Adrenal gland (tissue), 12 donors: ENCODE results near the gene JPH3. TPM values are rescaled to one million over a fixed set of nuclear protein-coding genes. Genes with fewer than 3 reads are reported as not detected.

ENCODE experiments used
- DNase-seq, 7 donors: peaks; one replicate each; pipeline ENCODE4 v3.0.0-alpha.2; 2019 to 2020
- H3K27ac ChIP-seq, 5 donors: fragments of 200-600 bp; sonication (generic) in 4 of 5; 1 replicate in 3 of 5; 2 replicates in 2 of 5; pipeline versions ENCODE4 v1.5.1 to v1.8.0; 2016 to 2020; ENCODE audit warnings: mild to moderate bottlenecking in 1 of 5
- H3K27me3 ChIP-seq: fragments of 200-600 bp; 2 replicates; pipeline ENCODE4 v1.8.0; 2021
- H3K36me3 ChIP-seq, 2 donors: fragments of 200-600 bp; replicated peaks in 1 of 2; 1 replicate in 1 of 2; 2 replicates in 1 of 2; pipeline versions ENCODE4 v1.5.1 to v1.8.0; 2018 to 2022
- H3K4me1 ChIP-seq, 2 donors: fragments of 200-600 bp; replicated peaks in 1 of 2; 1 replicate in 1 of 2; 2 replicates in 1 of 2; pipeline versions ENCODE4 v1.5.1 to v1.8.0; 2018 to 2021
- H3K4me3 ChIP-seq, 4 donors: fragments of 200-600 bp; sonication (generic) in 3 of 4; one replicate each; pipeline ENCODE4 v1.5.1; 2016 to 2018
- H3K9me3 ChIP-seq, 3 donors: fragments of 200-600 bp; sonication (generic) in 1 of 3; replicated peaks in 1 of 3; 1 replicate in 2 of 3; 2 replicates in 1 of 3; pipeline versions ENCODE4 v1.5.1 to v1.8.0; 2016 to 2021
- POLR2A ChIP-seq, 2 donors: fragments of 450-650 bp; IDR thresholded peaks; one replicate each; pipeline ENCODE4 v1.6.1; 2017; ENCODE audit warnings: antibody characterized with exemption in 2 of 2, mild to moderate bottlenecking in 2 of 2, moderate library complexity in 1 of 2
- WGBS, 4 donors: extraction: QIAGEN DNeasy Blood & Tissue Kit in 2 of 4; methylation state at CpG; one replicate each; pipeline versions ENCODE4 v1.1.5 to v1.1.7; 2013 to 2017; 5-methylcytosine and 5-hydroxymethylcytosine counted together
- intact Hi-C, 2 donors: fragments of 100-400 bp; cut with DNase I; formaldehyde crosslinking; loops; one replicate each; pipeline versions ENCODE4 v1.14.1 to v1.15.0; 2022 to 2023
- polyA plus RNA-seq, 3 donors: library from polyadenylated mRNA; stranded (reverse); fragments of 200-250 nt in 2 of 3; fragments of 350-450 nt in 1 of 3; fragmentation: Illumina TruSeq in 1 of 3; extraction: RNeasy Lipid Tissue Mini Kit (QIAGEN cat#74804) in 1 of 3; gene quantifications; one replicate each; pipeline ENCODE4 v1.2.3, GENCODE V29; 2013 to 2014
- total RNA-seq, 9 donors: library from RNA; depleted of rRNA in 4 of 9; stranded (reverse); fragments of >200 nt in 4 of 9; fragments of 120-200 nt in 1 of 9; fragmentation: NEBNext Ultra II Directional in 1 of 9; extraction: Animal tissue kit (Norgen Biotek cat#: 25700) in 1 of 9; gene quantifications; one replicate each; pipeline versions ENCODE4 v1.1.0 to v1.2.4, GENCODE V29; 2013 to 2023
- TF ChIP-seq, protein P1 (sequence below), 6 experiments: fragments of 450-650 bp in 4 of 6; fragments of 200-600 bp in 2 of 6; sonication (generic) in 1 of 6; IDR thresholded peaks; 1 replicate in 5 of 6; 2 replicates in 1 of 6; pipeline versions ENCODE4 v1.5.1 to v1.8.0; 2016 to 2021; ENCODE audit warnings: antibody characterized with exemption in 6 of 6, mild to moderate bottlenecking in 2 of 6, moderate library complexity in 1 of 6
- donor health status: healthy with polysubstance abuse.
- donor health status: Bipolar disorder and iron deficiency.
- donor health status: DM: yes; HTN: yes; CAD: no.
- donor health status: DM: no; HTN: no; CAD: no.
- donor health status: DM: no; HTN: no; CAD: no.
- donor health status: DM: yes; HTN: yes; CAD: no.

The JPH3 gene
- total and polyA plus RNA-seq, 12 donors = 0.10 to 3.7 (median 0.71) TPM; not detected in 1

DNA sequence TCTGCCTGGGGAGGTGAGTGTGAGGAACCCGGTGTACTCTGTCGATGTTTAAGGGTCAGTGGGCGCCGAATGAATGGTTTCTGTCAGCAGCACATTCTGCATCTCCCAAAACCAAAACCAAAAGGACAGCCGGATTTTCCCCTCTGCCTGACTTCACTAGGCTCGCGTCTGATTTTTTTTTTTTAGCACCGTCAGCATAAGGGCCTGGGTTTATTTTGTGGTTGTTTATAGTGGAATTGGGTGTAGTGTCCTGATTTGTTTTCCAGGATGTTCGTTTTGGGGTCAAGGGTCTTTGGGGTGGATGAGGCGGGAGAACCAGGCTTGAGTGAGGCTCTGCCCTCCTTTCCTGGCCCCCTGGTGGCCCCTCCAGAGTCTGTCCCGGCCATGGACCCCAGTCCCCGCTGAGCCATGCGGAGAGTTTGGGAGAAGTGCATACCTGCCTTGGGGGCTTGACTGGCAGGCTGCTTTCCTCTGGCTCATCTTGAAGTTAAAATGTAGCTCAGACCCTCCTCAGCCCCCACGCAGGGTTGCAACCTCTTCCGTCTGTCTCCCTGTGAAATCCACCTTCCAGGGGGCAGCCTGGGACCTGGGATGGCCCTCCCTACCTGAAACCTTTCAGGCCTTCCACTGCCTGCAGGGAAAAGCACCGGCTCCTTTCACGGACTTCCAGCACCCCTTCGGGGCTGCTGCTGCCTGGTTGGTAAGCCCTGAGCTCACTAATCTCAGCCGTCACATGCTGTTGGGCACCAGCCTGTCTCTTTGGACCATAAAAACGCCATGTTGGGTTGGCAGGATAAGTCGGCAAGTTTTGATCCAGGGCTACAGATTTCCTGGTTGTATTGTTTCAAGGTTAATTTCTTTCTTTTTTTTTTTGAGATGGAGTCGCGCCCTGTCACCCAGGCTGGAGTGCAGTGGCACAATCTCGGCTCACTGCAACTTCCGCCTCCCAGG, 60.2 kb downstream of the JPH3 start:
- H3K4me1 ChIP-seq = no peaks in the 10 kb centered on the region
- DNase-seq = no peak
- intact Hi-C loops = no loop called here
- no peaks in the 10 kb centered on the region for H3K9me3 ChIP-seq
- H3K27me3 ChIP-seq = no peaks in the 10 kb centered on the region
- no peak for TF ChIP-seq POLR2A (IDR thresholded peaks at IDR 0.05)
- TF ChIP-seq, protein P1, sequence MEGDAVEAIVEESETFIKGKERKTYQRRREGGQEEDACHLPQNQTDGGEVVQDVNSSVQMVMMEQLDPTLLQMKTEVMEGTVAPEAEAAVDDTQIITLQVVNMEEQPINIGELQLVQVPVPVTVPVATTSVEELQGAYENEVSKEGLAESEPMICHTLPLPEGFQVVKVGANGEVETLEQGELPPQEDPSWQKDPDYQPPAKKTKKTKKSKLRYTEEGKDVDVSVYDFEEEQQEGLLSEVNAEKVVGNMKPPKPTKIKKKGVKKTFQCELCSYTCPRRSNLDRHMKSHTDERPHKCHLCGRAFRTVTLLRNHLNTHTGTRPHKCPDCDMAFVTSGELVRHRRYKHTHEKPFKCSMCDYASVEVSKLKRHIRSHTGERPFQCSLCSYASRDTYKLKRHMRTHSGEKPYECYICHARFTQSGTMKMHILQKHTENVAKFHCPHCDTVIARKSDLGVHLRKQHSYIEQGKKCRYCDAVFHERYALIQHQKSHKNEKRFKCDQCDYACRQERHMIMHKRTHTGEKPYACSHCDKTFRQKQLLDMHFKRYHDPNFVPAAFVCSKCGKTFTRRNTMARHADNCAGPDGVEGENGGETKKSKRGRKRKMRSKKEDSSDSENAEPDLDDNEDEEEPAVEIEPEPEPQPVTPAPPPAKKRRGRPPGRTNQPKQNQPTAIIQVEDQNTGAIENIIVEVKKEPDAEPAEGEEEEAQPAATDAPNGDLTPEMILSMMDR (IDR thresholded peaks at IDR 0.05) = no peak
- no peaks in the 10 kb centered on the region for H3K36me3 ChIP-seq
- no peak overlapping the region for H3K27ac ChIP-seq
- no peak overlapping the region for H3K4me3 ChIP-seq
- 69 to 79% (median 75%) methylated on average over 20 to 25 of the region's 25 CpGs for WGBS, 4 donors

DNA sequence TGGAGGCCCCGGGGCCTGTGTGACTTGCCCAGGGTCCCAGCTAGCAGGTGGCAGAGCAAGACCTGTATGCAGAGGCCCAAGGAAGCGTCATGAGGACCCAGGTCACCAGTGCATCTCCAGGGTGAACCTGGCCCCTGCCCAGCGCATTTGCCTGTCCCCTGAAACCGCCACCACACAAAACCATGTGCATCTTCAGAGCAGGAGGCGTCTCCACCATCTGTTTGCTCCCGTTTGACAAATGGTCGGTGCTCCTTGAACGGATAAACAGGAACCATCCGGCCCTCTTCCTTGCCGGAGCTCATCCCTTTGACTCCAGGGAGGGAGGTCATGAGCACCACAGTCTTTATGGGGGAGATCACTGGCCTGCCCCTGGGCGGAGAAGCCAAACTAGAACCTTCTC, 62.5 kb downstream of the JPH3 start:
- H3K27ac ChIP-seq = no peak overlapping the region
- H3K27me3 ChIP-seq = no peaks in the 10 kb centered on the region
- H3K4me1 ChIP-seq = no peaks in the 10 kb centered on the region
- no peaks in the 10 kb centered on the region for H3K36me3 ChIP-seq
- WGBS, 4 donors = 63 to 76% (median 73%) methylated on average over 9 to 11 of the region's 11 CpGs; no CpG with 5 or more reads in 1 of the 4 donors
- no peaks in the 10 kb centered on the region for H3K9me3 ChIP-seq
- H3K4me3 ChIP-seq = no peak overlapping the region
- intact Hi-C loops = no loop called here
- no peak for DNase-seq
- TF ChIP-seq, protein P1 (IDR thresholded peaks at IDR 0.05) = no peak
- no peak for TF ChIP-seq POLR2A (IDR thresholded peaks at IDR 0.05)

DNA sequence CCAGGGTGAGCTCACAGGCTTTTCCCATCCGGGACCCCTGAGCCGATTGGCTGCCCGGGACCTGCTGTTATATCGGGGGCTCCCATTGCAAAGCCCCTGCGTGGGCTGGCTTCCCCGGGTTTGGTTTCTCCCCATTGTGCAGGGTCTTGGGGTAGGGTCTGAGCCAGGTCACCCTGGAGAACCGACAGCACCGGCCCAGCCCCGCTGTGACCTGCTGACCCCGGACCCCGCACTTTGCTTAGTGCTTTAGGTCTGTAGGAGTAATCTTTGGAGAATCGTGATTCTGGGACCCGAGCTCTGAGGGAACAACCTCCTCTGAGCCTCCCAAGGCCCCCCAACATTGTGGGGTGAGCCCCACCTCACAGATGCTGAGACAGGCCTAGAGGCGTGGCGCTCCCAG, 62.9 kb downstream of the JPH3 start:
- H3K36me3 ChIP-seq = no peaks in the 10 kb centered on the region
- H3K27me3 ChIP-seq = no peaks in the 10 kb centered on the region
- H3K4me1 ChIP-seq = no peaks in the 10 kb centered on the region
- H3K27ac ChIP-seq = no peak overlapping the region
- 81 to 93% (median 87%) methylated on average over 9 to 15 of the region's 15 CpGs for WGBS, 4 donors
- intact Hi-C loops = no loop called here
- no peak overlapping the region for H3K4me3 ChIP-seq
- TF ChIP-seq, protein P1 (IDR thresholded peaks at IDR 0.05) = no peak
- TF ChIP-seq POLR2A (IDR thresholded peaks at IDR 0.05) = no peak
- DNase-seq = no peak
- no peaks in the 10 kb centered on the region for H3K9me3 ChIP-seq

DNA sequence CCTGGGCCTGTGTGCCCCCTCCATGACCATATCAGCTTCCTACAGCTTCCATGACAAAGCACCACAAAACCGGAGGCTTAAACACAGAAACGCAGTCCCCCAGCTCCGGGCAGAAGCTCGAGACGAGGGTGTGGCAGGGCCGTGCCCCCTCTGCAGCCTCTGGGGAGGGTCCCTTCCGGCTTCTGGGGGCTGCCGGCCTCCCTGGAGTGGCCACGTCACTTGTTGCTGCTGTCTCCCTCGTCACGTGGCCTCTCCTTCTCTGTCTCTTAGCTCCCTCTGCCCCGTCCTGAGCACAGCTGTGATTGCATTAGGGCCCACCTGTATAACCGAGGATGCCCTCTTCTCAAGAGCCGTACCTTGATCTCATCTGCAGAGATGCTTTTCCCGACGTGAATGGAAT, 64.6 kb downstream of the JPH3 start:
- no peak for DNase-seq
- Histone ChIP-seq H3K4me1 (no peaks in the 10 kb centered on the region), H3K27ac (no peak overlapping the region), H3K27me3 (no peaks in the 10 kb centered on the region), H3K4me3 (no peak overlapping the region), H3K9me3 (no peaks in the 10 kb centered on the region), H3K36me3 (no peaks in the 10 kb centered on the region)
- intact Hi-C loops = no loop called here
- WGBS, 4 donors = 64 to 78% (median 72%) methylated on average over 11 to 16 of the region's 16 CpGs
- no peak for TF ChIP-seq POLR2A (IDR thresholded peaks at IDR 0.05)
- TF ChIP-seq, protein P1 (IDR thresholded peaks at IDR 0.05) = no peak
